NCI-H748 (cell line): ENCODE results near the gene LRP3.
"Not testable (repeated sequence)": the region's sequence is repeated elsewhere in the genome, so short reads cannot be mapped to it uniquely, and the experiment has no call there.

Source experiments
- DNase-seq: peaks from one replicate; lab custom pipeline; 2025; ENCODE audit not compliant: unreplicated experiment; lab: John Stamatoyannopoulos, UW

The LRP3 gene

GRCh38 chr19:33175886-33176669, 18.1 kb upstream of the LRP3 start:
- peak; percentile 72 for DNase-seq

- DNase-seq: peak; percentile 100
Observed at GRCh38 chr19:33176670-33177416, 17.3 kb upstream of the LRP3 start.

- DNase-seq: peak; percentile 85
Observed at GRCh38 chr19:33177417-33177979, 16.6 kb upstream of the LRP3 start.

- no peak for DNase-seq
Observed at GRCh38 chr19:33186431-33187182, 7.5 kb upstream of the LRP3 start.

GRCh38 chr19:33187183-33187540, 7.0 kb upstream of the LRP3 start:
- no peak for DNase-seq

- no peak for DNase-seq
Observed at GRCh38 chr19:33189453-33189852, 4.7 kb upstream of the LRP3 start.

GRCh38 chr19:33191092-33191491, 3.0 kb upstream of the LRP3 start:
- not testable (repeated sequence) for DNase-seq

GRCh38 chr19:33191501-33191900, 2.6 kb upstream of the LRP3 start:
- DNase-seq: no peak

GRCh38 chr19:33192010-33192409, 2.1 kb upstream of the LRP3 start:
- peak; percentile 30 for DNase-seq

GRCh38 chr19:33193269-33193864, 763 bp upstream of the LRP3 start:
- DNase-seq: no peak

- DNase-seq: no peak
Observed at GRCh38 chr19:33194532-33194885, 379 bp downstream of the LRP3 start.

- DNase-seq: peak; percentile 58
Observed at GRCh38 chr19:33194886-33195644, 935 bp downstream of the LRP3 start.

GRCh38 chr19:33195645-33196347, 1.7 kb downstream of the LRP3 start:
- DNase-seq: no peak

- no peak for DNase-seq
Observed at GRCh38 chr19:33196446-33197193, 2.5 kb downstream of the LRP3 start.

GRCh38 chr19:33197591-33198000, 3.5 kb downstream of the LRP3 start:
- DNase-seq: no peak

GRCh38 chr19:33198169-33198568, 4.0 kb downstream of the LRP3 start:
- DNase-seq: no peak

- DNase-seq: no peak
Observed at GRCh38 chr19:33199441-33200265, 5.5 kb downstream of the LRP3 start.

GRCh38 chr19:33201473-33201872, 7.3 kb downstream of the LRP3 start:
- DNase-seq: no peak
